Cardiac muscle cell (in vitro differentiated cells and primary cell): ENCODE results near the gene TOR1AIP1. TPM values are rescaled to one million over a fixed set of nuclear protein-coding genes. Genes with fewer than 3 reads are reported as not detected.
A peak's percentile ranks its signal among the peaks of the same experiment; 100 is the strongest.

ENCODE experiments used
- DNase-seq, 2 donors: peaks; one replicate each; pipeline versions ENCODE4 v3.0.0 to v3.0.0-alpha.2; 2010 to 2017; ENCODE audit warnings: low read depth in 1 of 2, low spot score in 1 of 2
- H3K27ac ChIP-seq: fragments of 200-600 bp; sonication (generic); 2 replicates; pipeline ENCODE4 v1.5.1; 2016
- H3K27me3 ChIP-seq: fragments of 200-600 bp; sonication (generic); 2 replicates; pipeline ENCODE4 v1.6.0; 2016; ENCODE audit warnings: control low read depth
- H3K36me3 ChIP-seq: fragments of 200-600 bp; sonication (generic); 2 replicates; pipeline ENCODE4 v1.5.1; 2016; ENCODE audit warnings: control low read depth
- H3K4me1 ChIP-seq: fragments of 200-600 bp; sonication (generic); 2 replicates; pipeline ENCODE4 v1.8.1; 2017; ENCODE audit warnings: low read depth, mild to moderate bottlenecking, mixed run types
- H3K4me3 ChIP-seq: fragments of 200-600 bp; sonication (generic); 2 replicates; pipeline ENCODE4 v1.5.1; 2016; ENCODE audit warnings: mild to moderate bottlenecking
- H3K9me3 ChIP-seq: fragments of 200-600 bp; sonication (generic); 2 replicates; pipeline ENCODE4 v1.5.1; 2017; ENCODE audit warnings: low read depth, mild to moderate bottlenecking, control low read depth
- CTCF ChIP-seq: IDR thresholded peaks from 2 replicates; pipeline ENCODE4 v1.5.1; 2012; ENCODE audit warnings: low read depth, mild to moderate bottlenecking, low read length
- polyA plus RNA-seq: library from polyadenylated mRNA; unstranded; fragments of >200 nt; fragmentation: Nextera tagmentation; extraction: Ambion mirVana; gene quantifications from 2 replicates; pipeline ENCODE4 v1.2.1, GENCODE V29; 2016
- total RNA-seq: library from RNA; depleted of rRNA; stranded (reverse); fragments of >200 nt; gene quantifications from 2 replicates; pipeline ENCODE4 v1.2.3, GENCODE V29; 2016

TOR1AIP1 gene
- total and polyA plus RNA-seq, 2 experiments from 2014 or later: 18.2 to 19.6 TPM

- Histone ChIP-seq H3K9me3 (no peaks in the 10 kb centered on the region), H3K27me3 (no peaks in the 10 kb centered on the region), H3K27ac (no peak overlapping the region), H3K4me1 (no peaks in the 10 kb centered on the region), H3K4me3 (no peak overlapping the region), H3K36me3 (peaks cover 35% of the 10 kb centered on the region)
- DNase-seq: no peak
- no peak for TF ChIP-seq CTCF
Measured at GRCh38 chr1:179911812-179912211, 29.7 kb downstream of the TOR1AIP1 start.

GRCh38 chr1:179917601-179918429 lies 35.7 kb downstream of the TOR1AIP1 start:
- DNase-seq: no peak
- peaks cover 36% of the 10 kb centered on the region for H3K36me3 ChIP-seq
- no peak for TF ChIP-seq CTCF
- H3K4me1 ChIP-seq: no peaks in the 10 kb centered on the region
- H3K4me3 ChIP-seq: no peak overlapping the region
- no peaks in the 10 kb centered on the region for H3K9me3 ChIP-seq
- no peaks in the 10 kb centered on the region for H3K27me3 ChIP-seq
- H3K27ac ChIP-seq: no peak overlapping the region

DNA sequence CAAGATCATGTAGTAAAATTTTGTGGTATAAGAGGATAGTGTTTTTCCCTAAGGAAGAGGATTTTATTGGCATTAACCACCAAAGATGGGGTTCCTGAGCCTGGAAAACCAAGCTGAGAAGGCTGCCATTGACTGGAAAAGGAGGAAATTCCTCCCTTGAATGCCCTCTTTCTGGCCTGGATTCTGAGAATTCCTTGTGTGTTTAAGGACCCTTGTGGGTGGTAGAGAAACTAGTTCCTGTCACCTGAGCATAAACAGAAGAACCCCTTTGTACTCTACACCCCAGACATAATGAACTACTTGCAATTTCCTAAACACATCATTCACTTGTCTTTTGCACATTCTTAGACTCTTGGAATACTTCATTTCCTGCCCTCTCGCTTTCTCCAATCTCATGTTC lies 39.4 kb downstream of the TOR1AIP1 start:
- no peak for TF ChIP-seq CTCF
- H3K36me3 ChIP-seq: peaks cover 23% of the 10 kb centered on the region
- DNase-seq: peak in 1 of 2 donors; percentile 15
- H3K27ac ChIP-seq: no peak overlapping the region
- no peaks in the 10 kb centered on the region for H3K27me3 ChIP-seq
- no peaks in the 10 kb centered on the region for H3K4me1 ChIP-seq
- no peaks in the 10 kb centered on the region for H3K9me3 ChIP-seq
- no peak overlapping the region for H3K4me3 ChIP-seq

DNA sequence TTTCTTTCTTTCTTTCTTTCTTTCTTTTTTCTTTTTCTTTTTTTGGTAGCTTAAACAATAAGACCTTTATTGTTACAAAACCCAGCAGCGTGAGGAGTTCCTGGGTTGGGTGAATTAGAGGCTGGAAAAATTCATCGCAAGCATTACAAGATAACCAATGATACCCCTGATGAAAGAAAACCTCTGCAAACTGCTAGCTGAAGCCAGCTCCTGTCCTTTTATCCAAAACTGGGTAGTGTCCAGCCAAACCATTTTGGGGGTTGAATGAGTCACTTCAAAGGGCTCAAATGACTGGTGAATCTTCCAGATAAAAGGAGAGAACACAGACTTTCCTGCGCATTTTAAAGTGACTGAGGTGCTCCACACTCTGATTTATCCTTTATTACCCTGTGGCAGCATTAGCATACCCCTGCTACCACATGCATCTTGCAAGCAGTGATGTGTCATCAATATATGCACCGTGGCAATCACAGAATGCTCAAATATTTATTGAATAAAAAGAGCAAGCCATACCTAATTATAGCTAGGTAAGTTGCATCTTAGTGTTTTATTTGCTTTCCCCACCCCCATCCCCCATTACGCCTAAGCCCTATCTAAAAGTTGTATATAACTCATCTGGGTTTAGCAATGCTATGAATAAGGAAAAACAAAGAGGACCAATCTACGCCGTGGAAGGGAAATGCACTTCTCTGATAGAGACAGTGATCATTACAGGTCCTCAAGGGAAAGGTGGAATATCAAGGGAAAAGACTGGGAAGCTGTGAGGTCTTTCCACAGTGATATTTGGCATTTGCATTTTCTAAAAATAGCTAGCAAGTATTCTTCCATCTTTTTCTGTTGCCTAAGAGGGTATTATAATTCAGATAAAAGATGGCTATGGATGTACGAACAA lies 40.1 kb downstream of the TOR1AIP1 start:
- no peak for TF ChIP-seq CTCF
- Histone ChIP-seq H3K4me3 (no peak overlapping the region), H3K27ac (no peak overlapping the region), H3K4me1 (no peaks in the 10 kb centered on the region), H3K9me3 (no peaks in the 10 kb centered on the region), H3K36me3 (peaks cover 20% of the 10 kb centered on the region), H3K27me3 (no peaks in the 10 kb centered on the region)
- DNase-seq: peak in 1 of 2 donors; percentile 25

DNA sequence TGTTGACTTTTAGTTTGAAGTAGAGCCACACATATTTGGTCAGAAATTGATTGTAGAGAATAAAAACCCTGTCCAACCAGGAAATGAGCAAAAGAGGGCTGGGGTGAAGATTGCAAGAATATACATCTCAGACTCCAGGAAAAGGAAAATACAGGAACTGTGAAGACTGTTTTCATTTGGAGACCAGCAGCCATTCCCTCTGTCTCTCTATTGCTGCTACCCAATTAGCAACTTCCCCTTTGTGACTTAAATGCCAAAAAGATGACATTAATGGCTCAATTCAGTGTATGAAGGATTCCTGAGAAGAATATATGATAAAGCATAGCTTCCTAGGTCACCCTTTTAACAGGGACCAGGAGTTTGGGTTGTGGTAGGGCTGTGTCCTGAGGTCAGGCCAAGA lies 40.9 kb downstream of the TOR1AIP1 start:
- no peak for TF ChIP-seq CTCF
- Histone ChIP-seq H3K36me3 (peaks cover 12% of the 10 kb centered on the region), H3K27ac (no peak overlapping the region), H3K9me3 (no peaks in the 10 kb centered on the region), H3K4me1 (no peaks in the 10 kb centered on the region), H3K27me3 (no peaks in the 10 kb centered on the region), H3K4me3 (no peak overlapping the region)
- no peak for DNase-seq
